ENCODE data around the gene PTGS1.
"Not testable (repeated sequence)": the region's sequence is repeated elsewhere in the genome, so short reads cannot be mapped to it uniquely, and the experiment has no call there.

The PTGS1 gene
- 0.21 to 0.24 reads per million in 2 donors for total RNA-seq

- DNase-seq: no peak
These were observed at the start of gene PTGS1 for GRCh38 chr9:122370869-122371755. TSS of gene PTGS1 (plus strand) at chr9:122371024. CDS start at chr9:122371085, 61 bp downstream.

GRCh38 chr9:122322553-122322952 is 48.3 kb upstream of the PTGS1 start:
- DNase-seq: no peak

GRCh38 chr9:122324665-122325064 is 46.2 kb upstream of the PTGS1 start:
- not testable (repeated sequence) for DNase-seq

DNA sequence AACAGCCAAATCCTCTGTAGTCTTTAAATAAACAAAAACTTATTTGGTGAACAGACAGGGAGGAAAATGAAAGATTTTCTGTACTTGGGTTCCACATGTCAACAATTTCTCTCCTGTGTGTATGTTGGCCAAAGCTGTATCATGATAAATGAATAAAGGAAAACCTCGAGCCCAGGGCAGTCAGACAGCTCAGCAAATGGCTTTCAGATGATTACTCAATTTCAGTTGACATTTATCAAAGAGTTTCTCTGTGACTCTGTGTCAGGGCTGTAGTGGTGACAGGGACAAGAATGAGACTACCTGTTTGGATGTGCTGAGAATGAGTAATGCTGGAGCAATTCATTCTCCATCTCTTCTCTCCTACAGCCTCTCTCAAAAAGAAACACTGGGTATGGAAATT is 45.7 kb upstream of the PTGS1 start:
- DNase-seq: no peak

GRCh38 chr9:122327175-122327574 is 43.6 kb upstream of the PTGS1 start:
- no peak for DNase-seq

GRCh38 chr9:122329597-122329996 is 41.2 kb upstream of the PTGS1 start:
- no peak for DNase-seq

DNA sequence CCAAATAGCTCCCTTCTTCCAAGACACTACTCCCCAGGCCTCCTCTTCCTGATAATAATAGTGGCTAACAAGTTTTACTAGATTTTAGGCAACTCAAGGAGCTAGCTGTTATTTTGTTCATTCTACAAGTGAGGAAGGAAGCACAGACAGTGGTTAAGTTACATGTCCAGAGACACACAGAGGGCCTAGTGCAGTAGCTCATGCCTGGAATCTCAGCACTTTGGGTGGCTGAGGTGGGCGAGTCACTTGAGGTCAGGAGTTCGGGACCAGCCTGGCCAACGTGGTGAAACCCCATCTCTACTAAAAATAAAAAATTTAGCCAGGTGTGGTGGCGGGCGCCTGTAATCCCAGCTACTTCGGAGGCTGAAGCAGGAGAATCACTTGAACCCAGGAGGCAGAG is 40.4 kb upstream of the PTGS1 start:
- DNase-seq: not testable (repeated sequence)

GRCh38 chr9:122331523-122331927 is 39.3 kb upstream of the PTGS1 start:
- DNase-seq: no peak

DNA sequence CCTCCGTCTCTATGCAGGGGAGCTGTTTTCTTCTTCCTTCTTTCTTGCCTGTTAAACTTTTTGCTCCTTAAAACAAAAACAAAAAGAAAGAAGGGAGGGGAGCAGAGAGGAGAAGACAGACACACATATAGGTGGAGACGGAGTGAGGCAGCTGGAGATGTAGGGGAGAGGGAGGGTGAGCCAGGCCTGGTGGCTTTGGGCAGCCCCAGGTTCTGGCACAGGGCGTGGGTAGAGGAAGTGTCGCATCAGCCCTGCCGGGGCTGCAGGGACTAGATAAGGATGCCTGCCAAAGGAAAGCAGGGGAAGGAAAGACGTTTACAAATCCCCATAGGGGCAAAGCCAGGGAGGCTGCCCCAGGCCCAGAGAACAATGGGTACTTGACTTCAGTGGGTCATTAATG is 38.7 kb upstream of the PTGS1 start:
- DNase-seq: no peak

GRCh38 chr9:122332644-122333043 is 38.2 kb upstream of the PTGS1 start:
- no peak for DNase-seq

DNA sequence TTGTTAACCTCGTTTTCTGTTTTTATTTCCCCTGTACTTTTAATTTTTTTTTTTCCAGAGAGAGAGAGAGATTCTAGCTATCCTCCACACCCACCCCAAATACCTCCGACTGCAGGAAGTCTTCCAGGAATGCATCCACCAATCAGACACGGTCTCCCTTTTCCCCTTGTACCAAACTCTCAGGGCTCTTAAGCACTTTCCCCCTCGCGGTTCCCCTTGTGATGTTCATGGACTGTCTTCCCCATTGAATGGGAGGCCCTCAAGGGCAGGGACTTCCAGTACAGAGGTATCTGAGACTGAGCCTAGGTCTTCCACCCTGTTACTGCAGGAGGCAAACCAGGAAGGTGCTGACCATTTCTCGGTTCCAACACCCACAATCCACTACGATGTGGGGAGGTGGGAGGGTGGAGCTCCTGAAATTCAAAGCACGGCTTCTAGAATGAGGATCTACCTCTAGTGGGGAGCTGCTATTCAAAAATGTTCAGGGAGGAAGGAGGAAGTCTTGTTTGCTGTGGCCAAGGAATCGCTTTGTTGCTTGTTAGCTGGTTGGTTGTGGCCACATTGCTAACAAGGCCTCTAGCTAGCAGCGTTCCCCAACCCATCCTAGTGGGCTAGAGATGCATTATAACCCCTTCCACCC is 37.5 kb upstream of the PTGS1 start:
- DNase-seq: no peak

GRCh38 chr9:122334916-122335315 is 35.9 kb upstream of the PTGS1 start:
- DNase-seq: no peak

- DNase-seq: no peak
These were observed 34.6 kb upstream of the PTGS1 start for GRCh38 chr9:122336189-122336588.

- DNase-seq: no peak
These were observed 33.8 kb upstream of the PTGS1 start for GRCh38 chr9:122336866-122337555.

- DNase-seq: no peak
These were observed 33.3 kb upstream of the PTGS1 start for GRCh38 chr9:122337556-122337929.

GRCh38 chr9:122338536-122338935 is 32.3 kb upstream of the PTGS1 start:
- DNase-seq: no peak

DNA sequence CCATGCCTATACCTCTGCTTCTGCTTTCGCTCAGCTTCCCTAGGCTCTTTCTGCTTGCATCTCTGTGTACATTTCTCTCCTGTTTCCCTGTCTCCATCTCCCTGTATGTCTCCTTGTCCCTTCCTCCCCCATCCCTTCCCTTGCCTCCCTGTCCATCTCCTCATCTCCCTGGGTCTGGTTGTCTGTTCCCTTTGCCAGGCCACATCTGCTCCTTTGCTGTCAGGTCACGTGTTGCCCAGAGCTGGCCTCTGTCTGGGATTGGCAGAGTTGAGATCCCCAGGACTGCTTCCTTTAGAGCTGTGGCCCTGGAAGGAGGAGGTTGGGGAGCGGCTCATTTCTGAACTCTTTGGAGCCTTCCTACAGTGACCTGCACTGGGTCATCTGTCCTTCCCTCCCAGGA is 31.8 kb upstream of the PTGS1 start:
- DNase-seq: no peak

- DNase-seq: no peak
These were observed 31.2 kb upstream of the PTGS1 start for GRCh38 chr9:122339579-122339978.

GRCh38 chr9:122340161-122340560 is 30.7 kb upstream of the PTGS1 start:
- no peak for DNase-seq

DNA sequence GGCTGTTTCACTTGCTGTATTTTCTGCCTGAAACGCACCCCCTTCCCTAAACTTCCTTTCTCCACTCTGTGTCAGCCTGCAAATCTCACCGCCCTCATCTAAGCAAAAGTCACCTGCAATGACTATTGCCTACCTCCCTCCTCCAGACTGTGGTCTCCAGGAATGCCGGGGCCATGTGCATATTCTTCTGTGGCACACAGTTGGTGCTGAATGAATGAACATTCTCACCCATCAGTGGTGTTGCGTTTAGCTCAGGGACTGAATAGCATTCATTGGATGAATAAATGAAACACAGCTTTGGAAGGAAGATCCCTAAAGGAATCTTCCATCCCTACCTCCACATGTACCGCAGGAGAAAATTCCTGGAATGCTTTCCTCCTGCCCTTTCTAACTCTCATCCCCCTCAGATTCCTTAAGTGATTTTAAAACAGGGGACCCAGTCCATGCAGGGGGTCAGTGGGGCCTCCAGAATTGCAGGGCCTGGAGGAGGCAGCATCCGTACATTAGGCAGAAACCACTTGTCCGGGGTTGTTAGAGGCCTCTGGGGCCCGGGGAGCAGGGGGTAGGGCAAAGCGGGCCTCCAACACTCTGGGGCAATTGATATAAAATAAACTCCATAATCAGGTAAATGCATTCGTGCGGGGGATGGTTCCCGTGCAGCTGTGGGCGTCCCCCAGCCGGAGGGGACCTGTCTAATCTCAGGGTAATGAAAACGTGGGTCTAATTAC is 28.3 kb upstream of the PTGS1 start:
- DNase-seq: no peak

DNA sequence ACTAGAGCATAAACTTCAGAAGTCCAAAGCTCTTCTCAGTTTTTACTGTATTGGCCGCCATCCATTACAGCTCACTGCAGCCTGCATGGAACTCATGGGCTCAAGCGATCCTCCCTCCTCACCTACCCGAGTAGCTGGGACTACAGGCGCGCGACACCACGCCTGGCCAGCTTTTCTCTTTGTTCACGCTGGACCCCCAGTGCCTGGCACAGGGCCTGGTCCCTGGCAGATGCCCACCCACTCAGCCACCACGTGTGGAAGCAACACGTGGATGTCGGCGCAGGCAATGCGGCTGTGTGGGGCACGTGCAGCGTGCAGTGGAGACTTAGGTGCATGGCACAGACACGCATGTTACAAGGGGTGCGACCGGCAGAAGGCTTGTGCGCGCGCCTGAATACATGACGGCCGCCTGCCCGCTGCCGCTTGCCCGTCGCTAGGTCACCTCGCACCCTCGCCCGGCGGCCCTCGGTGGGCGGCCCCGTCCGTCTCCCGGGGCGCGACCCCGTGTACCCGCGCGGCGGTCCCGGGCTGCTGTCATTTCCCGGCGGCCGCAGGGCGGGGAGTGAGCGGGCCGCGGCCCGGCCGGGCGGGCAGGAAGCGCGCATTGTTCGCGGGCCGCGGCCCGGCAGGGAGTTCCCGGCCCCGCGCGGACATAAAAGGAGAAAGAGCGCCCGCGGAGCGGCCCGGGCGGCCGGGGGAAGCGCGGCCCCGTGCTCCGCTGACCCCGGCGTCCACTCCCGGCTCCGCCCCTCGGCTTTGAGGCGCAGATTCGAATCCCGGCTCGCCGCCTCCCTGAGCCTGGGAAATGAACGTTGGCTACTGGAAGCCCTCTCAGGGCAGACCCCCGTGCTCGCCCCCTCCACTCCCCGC is 24.1 kb upstream of the PTGS1 start:
- no peak for DNase-seq

Measured in T-helper 9 cell (primary cell).